ENCODE measurements around the gene TAMALIN.

GRCh38 chr12:52004042-52004648 is 2.6 kb upstream of the TAMALIN start:
- TF ChIP-seq POLR2AphosphoS5 (IDR thresholded peaks at IDR 0.05; ENCODE audit: low read depth, low read length) (no peak), REST (IDR thresholded peaks at IDR 0.05; ENCODE audit: insufficient read depth in 1 of 2, low read depth in 2 of 2, low read length in 2 of 2) (no peak), TAF1 (IDR thresholded peaks at IDR 0.05; ENCODE audit: borderline replicate concordance, insufficient read depth, low read length) (no peak), SIN3A (IDR thresholded peaks at IDR 0.05; ENCODE audit: borderline replicate concordance, insufficient read depth, low read length) (no peak), FOXP2 (optimal IDR thresholded peaks at IDR 0.05; ENCODE audit: borderline replicate concordance, extremely low read depth, extremely low read length, insufficient read depth) (no peak)
